K562 (cell line): ENCODE measurements around the gene SMARCB1. TPM values are rescaled to one million over a fixed set of nuclear protein-coding genes. Genes with fewer than 3 reads are reported as not detected.

ENCODE experiments used
- EGR1 ChIP-seq: fragments of 450-650 bp; conservative IDR thresholded peaks from 2 replicates; pipeline ENCODE4 v1.6.1; 2017; ENCODE audit warnings: mild to moderate bottlenecking
- KDM4B ChIP-seq, 2 experiments: fragments of 450-650 bp in 1 of 2; sonication (generic) in 1 of 2; IDR thresholded peaks; 2 replicates each; pipeline ENCODE4 v1.6.1; 2016 to 2017; ENCODE audit warnings: borderline replicate concordance in 2 of 2, antibody characterized with exemption in 1 of 2, low read depth in 1 of 2, mild to moderate bottlenecking in 1 of 2
- POLR2A ChIP-seq: fragments of 450-650 bp; conservative IDR thresholded peaks from 2 replicates; pipeline ENCODE4 v1.6.1; 2016
- TBL1XR1 ChIP-seq, 2 experiments: IDR thresholded peaks; 2 replicates each; pipeline ENCODE4 v1.6.1; 2012; ENCODE audit warnings: improper control_type of control experiment in 2 of 2, low read length in 2 of 2, mild to moderate bottlenecking in 1 of 2
- polyA plus RNA-seq, 8 experiments: library from polyadenylated mRNA; depleted of rRNA in 4 of 8; stranded (reverse) in 5 of 8; unstranded in 3 of 8; fragments of >200 nt; fragmentation: Nextera tagmentation in 2 of 8; fragmentation: Illumina TruSeq in 1 of 8; extraction: Ambion mirVana in 2 of 8; extraction: Trizol in 1 of 8; gene quantifications; 2 replicates each; pipeline versions ENCODE4 v1.2.1 to v1.2.3, GENCODE V29; 2011 to 2014; ENCODE audit warnings: inconsistent platforms in 1 of 8, missing spikeins in 1 of 8
- total RNA-seq, 7 experiments: library from RNA; depleted of rRNA in 6 of 7; stranded (reverse); fragments of >200 nt in 6 of 7; fragmentation: Illumina TruSeq in 2 of 7; extraction: Trizol in 2 of 7; gene quantifications; 2 replicates each; pipeline versions ENCODE4 v1.2.1 to v1.2.3, GENCODE V29; 2011 to 2021; ENCODE audit warnings: low replicate concordance in 1 of 7
- TF ChIP-seq, protein P1 (sequence below): IDR thresholded peaks from 3 replicates; pipeline ENCODE4 v1.6.1; 2011; ENCODE audit warnings: borderline replicate concordance, mild to moderate bottlenecking, moderate library complexity; ENCODE audit not compliant: insufficient read length; ENCODE audit errors: extremely low read depth
- TF ChIP-seq, protein P2 (sequence below): sonication (generic); formaldehyde crosslinking; IDR thresholded peaks from 2 replicates; pipeline ENCODE4 v1.8.0; 2022; ENCODE audit warnings: mild to moderate bottlenecking, missing genetic modification reagents
- TF ChIP-seq, protein P3 (sequence below): fragments of 450-650 bp; formaldehyde crosslinking; IDR thresholded peaks from 2 replicates; pipeline ENCODE4 v1.4.0; 2020; ENCODE audit warnings: mild to moderate bottlenecking, mixed read lengths
- TF ChIP-seq, protein P4 (sequence below): sonication (generic); formaldehyde crosslinking; IDR thresholded peaks from 2 replicates; pipeline ENCODE4 v1.8.0; 2022; ENCODE audit warnings: mild to moderate bottlenecking, missing genetic modification reagents
- TF ChIP-seq, protein P5 (sequence below), 2 experiments: IDR thresholded peaks; 2 replicates each; pipeline ENCODE4 v1.6.1; 2011; ENCODE audit warnings: borderline replicate concordance in 1 of 2, control low read depth in 1 of 2, low read depth in 1 of 2, low read length in 1 of 2, mild to moderate bottlenecking in 1 of 2, mixed read lengths in 1 of 2, moderate library complexity in 1 of 2; ENCODE audit not compliant: insufficient read depth in 1 of 2, insufficient read length in 1 of 2, poor library complexity in 1 of 2, severe bottlenecking in 1 of 2; ENCODE audit errors: extremely low read depth in 1 of 2

Gene SMARCB1
- total and polyA plus RNA-seq, 9 of the 15 experiments (the other 6 are each of a cell fraction or from before 2014, with no cell fraction given) = 1.2 to 113 (median 65.4) TPM

DNA sequence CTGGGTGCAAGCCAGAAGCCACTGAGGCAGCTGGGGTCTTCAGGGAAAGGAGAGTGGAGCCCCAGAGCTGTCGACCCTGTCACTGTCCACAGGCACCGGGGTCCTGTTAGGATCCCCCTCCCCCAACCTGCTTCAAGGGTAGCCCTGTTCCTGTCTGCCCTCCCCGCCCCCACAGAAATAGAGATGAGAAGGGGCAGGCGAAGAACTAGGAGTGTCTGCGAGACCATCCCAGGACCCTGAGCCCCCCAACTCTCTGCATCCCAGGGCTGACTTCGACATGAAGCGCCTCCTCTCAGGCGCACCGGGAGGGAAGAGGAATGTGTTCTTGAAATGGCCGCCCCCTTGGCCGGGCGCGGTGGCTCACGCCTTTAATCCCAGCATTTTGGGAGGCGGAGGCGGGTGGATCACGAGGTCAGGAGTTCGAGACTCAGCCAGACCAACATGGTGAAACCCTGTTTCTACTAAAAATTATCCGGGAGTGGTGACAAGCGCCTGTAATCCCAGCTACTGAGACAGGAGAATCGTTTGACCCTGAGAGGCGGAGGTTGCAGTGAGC is 35.2 kb upstream of the SMARCB1 start (continued):
- TF ChIP-seq, protein P1, sequence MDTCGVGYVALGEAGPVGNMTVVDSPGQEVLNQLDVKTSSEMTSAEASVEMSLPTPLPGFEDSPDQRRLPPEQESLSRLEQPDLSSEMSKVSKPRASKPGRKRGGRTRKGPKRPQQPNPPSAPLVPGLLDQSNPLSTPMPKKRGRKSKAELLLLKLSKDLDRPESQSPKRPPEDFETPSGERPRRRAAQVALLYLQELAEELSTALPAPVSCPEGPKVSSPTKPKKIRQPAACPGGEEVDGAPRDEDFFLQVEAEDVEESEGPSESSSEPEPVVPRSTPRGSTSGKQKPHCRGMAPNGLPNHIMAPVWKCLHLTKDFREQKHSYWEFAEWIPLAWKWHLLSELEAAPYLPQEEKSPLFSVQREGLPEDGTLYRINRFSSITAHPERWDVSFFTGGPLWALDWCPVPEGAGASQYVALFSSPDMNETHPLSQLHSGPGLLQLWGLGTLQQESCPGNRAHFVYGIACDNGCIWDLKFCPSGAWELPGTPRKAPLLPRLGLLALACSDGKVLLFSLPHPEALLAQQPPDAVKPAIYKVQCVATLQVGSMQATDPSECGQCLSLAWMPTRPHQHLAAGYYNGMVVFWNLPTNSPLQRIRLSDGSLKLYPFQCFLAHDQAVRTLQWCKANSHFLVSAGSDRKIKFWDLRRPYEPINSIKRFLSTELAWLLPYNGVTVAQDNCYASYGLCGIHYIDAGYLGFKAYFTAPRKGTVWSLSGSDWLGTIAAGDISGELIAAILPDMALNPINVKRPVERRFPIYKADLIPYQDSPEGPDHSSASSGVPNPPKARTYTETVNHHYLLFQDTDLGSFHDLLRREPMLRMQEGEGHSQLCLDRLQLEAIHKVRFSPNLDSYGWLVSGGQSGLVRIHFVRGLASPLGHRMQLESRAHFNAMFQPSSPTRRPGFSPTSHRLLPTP = peak; percentile 61
- TF ChIP-seq KDM4B (IDR thresholded peaks at IDR 0.05; ENCODE audit: borderline replicate concordance in 2 of 2, low read depth in 1 of 2) (0 out of 4 replicates have a peak, but pooled peaks of 1 of the 2 experiments have one; percentile 13), TBL1XR1 (IDR thresholded peaks at IDR 0.05; ENCODE audit: low read length in 2 of 2) (no peak), EGR1 (peak; percentile 92), POLR2A (0 out of 2 replicates have a peak, but pooled peaks have one; percentile 53)
- TF ChIP-seq, protein P2, sequence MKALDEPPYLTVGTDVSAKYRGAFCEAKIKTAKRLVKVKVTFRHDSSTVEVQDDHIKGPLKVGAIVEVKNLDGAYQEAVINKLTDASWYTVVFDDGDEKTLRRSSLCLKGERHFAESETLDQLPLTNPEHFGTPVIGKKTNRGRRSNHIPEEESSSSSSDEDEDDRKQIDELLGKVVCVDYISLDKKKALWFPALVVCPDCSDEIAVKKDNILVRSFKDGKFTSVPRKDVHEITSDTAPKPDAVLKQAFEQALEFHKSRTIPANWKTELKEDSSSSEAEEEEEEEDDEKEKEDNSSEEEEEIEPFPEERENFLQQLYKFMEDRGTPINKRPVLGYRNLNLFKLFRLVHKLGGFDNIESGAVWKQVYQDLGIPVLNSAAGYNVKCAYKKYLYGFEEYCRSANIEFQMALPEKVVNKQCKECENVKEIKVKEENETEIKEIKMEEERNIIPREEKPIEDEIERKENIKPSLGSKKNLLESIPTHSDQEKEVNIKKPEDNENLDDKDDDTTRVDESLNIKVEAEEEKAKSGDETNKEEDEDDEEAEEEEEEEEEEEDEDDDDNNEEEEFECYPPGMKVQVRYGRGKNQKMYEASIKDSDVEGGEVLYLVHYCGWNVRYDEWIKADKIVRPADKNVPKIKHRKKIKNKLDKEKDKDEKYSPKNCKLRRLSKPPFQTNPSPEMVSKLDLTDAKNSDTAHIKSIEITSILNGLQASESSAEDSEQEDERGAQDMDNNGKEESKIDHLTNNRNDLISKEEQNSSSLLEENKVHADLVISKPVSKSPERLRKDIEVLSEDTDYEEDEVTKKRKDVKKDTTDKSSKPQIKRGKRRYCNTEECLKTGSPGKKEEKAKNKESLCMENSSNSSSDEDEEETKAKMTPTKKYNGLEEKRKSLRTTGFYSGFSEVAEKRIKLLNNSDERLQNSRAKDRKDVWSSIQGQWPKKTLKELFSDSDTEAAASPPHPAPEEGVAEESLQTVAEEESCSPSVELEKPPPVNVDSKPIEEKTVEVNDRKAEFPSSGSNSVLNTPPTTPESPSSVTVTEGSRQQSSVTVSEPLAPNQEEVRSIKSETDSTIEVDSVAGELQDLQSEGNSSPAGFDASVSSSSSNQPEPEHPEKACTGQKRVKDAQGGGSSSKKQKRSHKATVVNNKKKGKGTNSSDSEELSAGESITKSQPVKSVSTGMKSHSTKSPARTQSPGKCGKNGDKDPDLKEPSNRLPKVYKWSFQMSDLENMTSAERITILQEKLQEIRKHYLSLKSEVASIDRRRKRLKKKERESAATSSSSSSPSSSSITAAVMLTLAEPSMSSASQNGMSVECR = 0 out of 2 replicates have a peak, but pooled peaks have one; percentile 34
- TF ChIP-seq, protein P3, sequence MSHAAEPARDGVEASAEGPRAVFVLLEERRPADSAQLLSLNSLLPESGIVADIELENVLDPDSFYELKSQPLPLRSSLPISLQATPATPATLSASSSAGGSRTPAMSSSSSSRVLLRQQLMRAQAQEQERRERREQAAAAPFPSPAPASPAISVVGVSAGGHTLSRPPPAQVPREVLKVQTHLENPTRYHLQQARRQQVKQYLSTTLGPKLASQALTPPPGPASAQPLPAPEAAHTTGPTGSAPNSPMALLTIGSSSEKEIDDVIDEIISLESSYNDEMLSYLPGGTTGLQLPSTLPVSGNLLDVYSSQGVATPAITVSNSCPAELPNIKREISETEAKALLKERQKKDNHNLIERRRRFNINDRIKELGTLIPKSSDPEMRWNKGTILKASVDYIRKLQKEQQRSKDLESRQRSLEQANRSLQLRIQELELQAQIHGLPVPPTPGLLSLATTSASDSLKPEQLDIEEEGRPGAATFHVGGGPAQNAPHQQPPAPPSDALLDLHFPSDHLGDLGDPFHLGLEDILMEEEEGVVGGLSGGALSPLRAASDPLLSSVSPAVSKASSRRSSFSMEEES (CRISPR knock-in tag) = peak; percentile 54
- TF ChIP-seq, protein P4, sequence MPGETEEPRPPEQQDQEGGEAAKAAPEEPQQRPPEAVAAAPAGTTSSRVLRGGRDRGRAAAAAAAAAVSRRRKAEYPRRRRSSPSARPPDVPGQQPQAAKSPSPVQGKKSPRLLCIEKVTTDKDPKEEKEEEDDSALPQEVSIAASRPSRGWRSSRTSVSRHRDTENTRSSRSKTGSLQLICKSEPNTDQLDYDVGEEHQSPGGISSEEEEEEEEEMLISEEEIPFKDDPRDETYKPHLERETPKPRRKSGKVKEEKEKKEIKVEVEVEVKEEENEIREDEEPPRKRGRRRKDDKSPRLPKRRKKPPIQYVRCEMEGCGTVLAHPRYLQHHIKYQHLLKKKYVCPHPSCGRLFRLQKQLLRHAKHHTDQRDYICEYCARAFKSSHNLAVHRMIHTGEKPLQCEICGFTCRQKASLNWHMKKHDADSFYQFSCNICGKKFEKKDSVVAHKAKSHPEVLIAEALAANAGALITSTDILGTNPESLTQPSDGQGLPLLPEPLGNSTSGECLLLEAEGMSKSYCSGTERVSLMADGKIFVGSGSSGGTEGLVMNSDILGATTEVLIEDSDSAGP = no peak
- TF ChIP-seq, protein P5, sequence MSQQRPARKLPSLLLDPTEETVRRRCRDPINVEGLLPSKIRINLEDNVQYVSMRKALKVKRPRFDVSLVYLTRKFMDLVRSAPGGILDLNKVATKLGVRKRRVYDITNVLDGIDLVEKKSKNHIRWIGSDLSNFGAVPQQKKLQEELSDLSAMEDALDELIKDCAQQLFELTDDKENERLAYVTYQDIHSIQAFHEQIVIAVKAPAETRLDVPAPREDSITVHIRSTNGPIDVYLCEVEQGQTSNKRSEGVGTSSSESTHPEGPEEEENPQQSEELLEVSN (IDR thresholded peaks at IDR 0.05; ENCODE audit: borderline replicate concordance in 1 of 2, extremely low read depth in 1 of 2, insufficient read depth in 1 of 2, insufficient read length in 1 of 2, low read depth in 1 of 2, low read length in 1 of 2, poor library complexity in 1 of 2, severe bottlenecking in 1 of 2) = peak in 1 of 2 experiments; percentile 23
